Ovary (tissue), 9 donors: Measurements from ENCODE around the gene FAM20C. TPM values are rescaled to one million over a fixed set of nuclear protein-coding genes. Genes with fewer than 3 reads are reported as not detected.
A peak's percentile ranks its signal among the peaks of the same experiment; 100 is the strongest.

Experiments
- DNase-seq, 5 donors: peaks; one replicate each; pipeline ENCODE4 v3.0.0-alpha.2; 2019 to 2020
- H3K27ac ChIP-seq, 2 donors: fragments of 200-600 bp; one replicate each; pipeline versions ENCODE4 v1.5.1 to v1.8.0; 2019 to 2022
- H3K27me3 ChIP-seq: fragments of 200-600 bp; one replicate; pipeline ENCODE4 v1.8.0; 2022
- H3K36me3 ChIP-seq: fragments of 200-600 bp; sonication (generic); one replicate; pipeline ENCODE4 v1.5.1; 2019
- H3K4me1 ChIP-seq: one replicate; pipeline ENCODE4 v1.8.1; 2013; ENCODE audit warnings: mild to moderate bottlenecking, moderate library complexity; ENCODE audit not compliant: insufficient read depth
- H3K4me3 ChIP-seq: fragments of 200-600 bp; sonication (generic); one replicate; pipeline ENCODE4 v1.5.1; 2017
- H3K9me3 ChIP-seq, 2 donors: fragments of 200-600 bp in 1 of 2; sonication (generic) in 1 of 2; one replicate each; pipeline versions ENCODE4 v1.5.1 to v1.8.1; 2013 to 2019; ENCODE audit warnings: mild to moderate bottlenecking in 1 of 2, moderate library complexity in 1 of 2
- CTCF ChIP-seq, 3 donors: fragments of 450-650 bp in 2 of 3; fragments of 200-600 bp in 1 of 3; IDR thresholded peaks; one replicate each; pipeline versions ENCODE4 v1.5.1 to v1.8.0; 2016 to 2022; ENCODE audit warnings: antibody characterized with exemption in 3 of 3, mild to moderate bottlenecking in 1 of 3
- EP300 ChIP-seq: sonication (generic); formaldehyde crosslinking; IDR thresholded peaks from one replicate; pipeline ENCODE4 v1.6.1; 2017; ENCODE audit warnings: antibody characterized with exemption
- POLR2A ChIP-seq: fragments of 450-650 bp; IDR thresholded peaks from one replicate; pipeline ENCODE4 v1.6.1; 2017; ENCODE audit warnings: antibody characterized with exemption, mild to moderate bottlenecking, moderate library complexity
- WGBS, 3 donors: extraction: QIAGEN DNeasy Blood & Tissue Kit in 1 of 3; methylation state at CpG; one replicate each; pipeline versions ENCODE4 v1.1.5 to v1.1.7; 2013 to 2017; 5-methylcytosine and 5-hydroxymethylcytosine counted together
- intact Hi-C, 4 donors: fragments of 100-400 bp; cut with DNase I; formaldehyde crosslinking; loops; one replicate each; pipeline versions ENCODE4 v1.11.0 to v1.15.1; 2022 to 2023
- polyA plus RNA-seq, 2 donors: library from polyadenylated mRNA; stranded (reverse); fragments of 200-250 nt in 1 of 2; fragments of 350-450 nt in 1 of 2; fragmentation: Illumina TruSeq in 1 of 2; extraction: RNeasy Lipid Tissue Mini Kit (QIAGEN cat#74804) in 1 of 2; gene quantifications; one replicate each; pipeline ENCODE4 v1.2.3, GENCODE V29; 2013 to 2014
- total RNA-seq, 7 donors: library from RNA; depleted of rRNA in 2 of 7; stranded (reverse); fragments of >200 nt in 2 of 7; fragmentation: NEBNext Ultra II Directional in 3 of 7; extraction: Animal tissue kit (Norgen Biotek cat#: 25700) in 3 of 7; gene quantifications; one replicate each; pipeline versions ENCODE4 v1.1.0 to v1.2.4, GENCODE V29; 2016 to 2023
- donor health status: DM: no; HTN: no; CAD: no; lungs with moderate emphysema.
- donor health status: DM: no; HTN: no; CAD: no.
- donor health status: Bipolar disorder and iron deficiency.
- donor health status: DM: yes; HTN: yes; CAD: no.
- donor health status: DM: no; HTN: no; CAD: no.
- donor health status: DM: yes; HTN: yes; CAD: no.

FAM20C gene
- total and polyA plus RNA-seq, 9 donors = 6.2 to 80.4 (median 33.5) TPM

GRCh38 chr7:303884-304573 is 111.7 kb downstream of the FAM20C start:
- peak in 2 of 5 donors; percentile 6 to 29 for DNase-seq
- Histone ChIP-seq H3K4me3 (no peak overlapping the region), H3K36me3 (no peaks in the 10 kb centered on the region), H3K27me3 (no peaks in the 10 kb centered on the region), H3K9me3 (no peaks in the 10 kb centered on the region), H3K27ac (no peak overlapping the region), H3K4me1 (no peaks in the 10 kb centered on the region)
- WGBS, 3 donors = 83 to 89% (median 84%) methylated on average over 24 of the region's 24 CpGs
- TF ChIP-seq CTCF (IDR thresholded peaks at IDR 0.05) (no peak), EP300 (no peak), POLR2A (no peak)
- intact Hi-C loops = no loop called here

- H3K27me3 ChIP-seq = no peaks in the 10 kb centered on the region
- no peaks in the 10 kb centered on the region for H3K9me3 ChIP-seq
- no peak overlapping the region for H3K27ac ChIP-seq
- no peaks in the 10 kb centered on the region for H3K36me3 ChIP-seq
- DNase-seq = peak in 2 of 5 donors; percentile 2 to 15
- 63 to 79% (median 72%) methylated on average over 17 to 19 of the region's 19 CpGs for WGBS, 3 donors
- no peaks in the 10 kb centered on the region for H3K4me1 ChIP-seq
- no peak for TF ChIP-seq CTCF (IDR thresholded peaks at IDR 0.05)
- no peak for TF ChIP-seq EP300
- no peak for TF ChIP-seq POLR2A
- intact Hi-C loops = no loop called here
- no peak overlapping the region for H3K4me3 ChIP-seq
Measured at GRCh38 chr7:304574-305409, 112.4 kb downstream of the FAM20C start.

GRCh38 chr7:305410-306151 is 113.2 kb downstream of the FAM20C start:
- Histone ChIP-seq H3K27me3 (no peaks in the 10 kb centered on the region), H3K4me1 (no peaks in the 10 kb centered on the region), H3K27ac (no peak overlapping the region), H3K36me3 (no peaks in the 10 kb centered on the region), H3K4me3 (no peak overlapping the region), H3K9me3 (no peaks in the 10 kb centered on the region)
- 70 to 74% (median 71%) methylated on average over 35 of the region's 35 CpGs for WGBS, 3 donors
- DNase-seq = peak in 2 of 5 donors; percentile 9 to 26
- TF ChIP-seq POLR2A = no peak
- no peak for TF ChIP-seq CTCF (IDR thresholded peaks at IDR 0.05)
- no peak for TF ChIP-seq EP300
- intact Hi-C loops = no loop called here

- TF ChIP-seq POLR2A = no peak
- no peak for TF ChIP-seq CTCF (IDR thresholded peaks at IDR 0.05)
- TF ChIP-seq EP300 = no peak
- Histone ChIP-seq H3K27me3 (no peaks in the 10 kb centered on the region), H3K4me3 (no peak overlapping the region), H3K4me1 (no peaks in the 10 kb centered on the region), H3K9me3 (no peaks in the 10 kb centered on the region), H3K36me3 (no peaks in the 10 kb centered on the region), H3K27ac (no peak overlapping the region)
- no peak for DNase-seq
- intact Hi-C loops = no loop called here
- WGBS, 3 donors = 46 to 61% (median 57%) methylated on average over 3 of the region's 3 CpGs
Measured at GRCh38 chr7:307970-308369, 115.6 kb downstream of the FAM20C start.
